HL-60 (cell line): ENCODE data around the gene GM2A.

ENCODE experiments used
- GABPA ChIP-seq: IDR thresholded peaks from 2 replicates; pipeline ENCODE4 v1.6.1; 2012; ENCODE audit warnings: low read depth
- POLR2AphosphoS5 ChIP-seq: IDR thresholded peaks from 2 replicates; pipeline ENCODE4 v1.6.1; 2012; ENCODE audit warnings: low read depth
- SPI1 ChIP-seq: IDR thresholded peaks from 2 replicates; pipeline ENCODE4 v1.6.1; 2012; ENCODE audit warnings: low read depth, mild to moderate bottlenecking, borderline replicate concordance
- TF ChIP-seq, protein P1 (sequence below): IDR thresholded peaks from one replicate; pipeline ENCODE4 v1.5.1; 2011; ENCODE audit warnings: low read length, control low read depth, inconsistent platforms; ENCODE audit not compliant: insufficient read depth

DNA sequence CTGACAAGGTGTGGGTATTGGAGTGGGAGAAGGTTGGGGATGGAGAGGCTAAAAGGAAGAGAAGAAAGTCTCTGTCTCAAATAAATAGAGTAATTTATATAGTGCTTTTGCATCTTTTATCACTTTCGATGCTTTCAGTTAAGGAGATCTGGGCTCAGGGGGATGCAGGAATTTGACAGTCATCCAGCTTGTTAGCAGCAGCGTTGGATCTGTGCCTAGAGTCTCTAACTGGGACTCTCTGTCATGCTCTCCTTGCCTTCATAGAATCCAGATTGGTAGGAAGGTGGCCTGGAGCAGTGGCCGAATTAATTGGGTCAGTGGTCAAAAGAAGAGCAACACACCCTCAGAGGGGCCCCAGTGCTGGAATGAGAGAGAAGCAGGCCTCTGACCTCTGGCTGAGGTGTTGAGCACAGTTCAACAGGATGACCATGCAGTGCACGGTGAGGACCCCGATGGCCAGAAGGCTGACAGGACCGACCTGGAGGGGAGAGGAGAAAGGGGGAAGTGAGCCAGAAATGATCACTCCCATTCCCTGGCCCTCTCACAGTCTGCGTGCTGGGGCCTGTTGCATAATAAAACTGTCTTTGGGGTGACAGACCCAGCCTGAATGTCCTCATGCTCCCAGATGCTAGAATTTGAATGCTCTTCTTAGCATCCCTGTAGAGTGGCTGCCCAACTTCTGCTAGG lies 42.9 kb downstream of the GM2A start:
- TF ChIP-seq POLR2AphosphoS5 = no peak
- TF ChIP-seq, protein P1, sequence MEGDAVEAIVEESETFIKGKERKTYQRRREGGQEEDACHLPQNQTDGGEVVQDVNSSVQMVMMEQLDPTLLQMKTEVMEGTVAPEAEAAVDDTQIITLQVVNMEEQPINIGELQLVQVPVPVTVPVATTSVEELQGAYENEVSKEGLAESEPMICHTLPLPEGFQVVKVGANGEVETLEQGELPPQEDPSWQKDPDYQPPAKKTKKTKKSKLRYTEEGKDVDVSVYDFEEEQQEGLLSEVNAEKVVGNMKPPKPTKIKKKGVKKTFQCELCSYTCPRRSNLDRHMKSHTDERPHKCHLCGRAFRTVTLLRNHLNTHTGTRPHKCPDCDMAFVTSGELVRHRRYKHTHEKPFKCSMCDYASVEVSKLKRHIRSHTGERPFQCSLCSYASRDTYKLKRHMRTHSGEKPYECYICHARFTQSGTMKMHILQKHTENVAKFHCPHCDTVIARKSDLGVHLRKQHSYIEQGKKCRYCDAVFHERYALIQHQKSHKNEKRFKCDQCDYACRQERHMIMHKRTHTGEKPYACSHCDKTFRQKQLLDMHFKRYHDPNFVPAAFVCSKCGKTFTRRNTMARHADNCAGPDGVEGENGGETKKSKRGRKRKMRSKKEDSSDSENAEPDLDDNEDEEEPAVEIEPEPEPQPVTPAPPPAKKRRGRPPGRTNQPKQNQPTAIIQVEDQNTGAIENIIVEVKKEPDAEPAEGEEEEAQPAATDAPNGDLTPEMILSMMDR = no peak
- peak; percentile 84; the same call in 1 of the 2 replicates for TF ChIP-seq SPI1
- TF ChIP-seq GABPA = no peak
